DND-41 (cell line): Measurements from ENCODE around the gene CCDC78.

ENCODE experiments used
- ATAC-seq: fragments of 200-7000 bp; cut with Tn5 transposase; 3 replicates; pipeline ENCODE4 v1.9.1; 2021; ENCODE audit warnings: low read depth; ENCODE audit not compliant: insufficient read depth
- DNase-seq: peaks from one replicate; pipeline ENCODE4 v3.0.0-alpha.2; 2020
- H2AFZ ChIP-seq: 2 replicates; pipeline ENCODE4 v1.6.0; 2012; ENCODE audit warnings: low read depth, low read length
- H3K27ac ChIP-seq: 2 replicates; pipeline ENCODE4 v1.5.1; 2012; ENCODE audit warnings: low read length, inconsistent platforms
- H3K27me3 ChIP-seq: fragments of 200-600 bp; sonication (generic); 2 replicates; pipeline ENCODE4 v1.6.0; 2012; ENCODE audit warnings: low read length, mild to moderate bottlenecking, inconsistent platforms; ENCODE audit not compliant: insufficient read depth, poor library complexity
- H3K36me3 ChIP-seq: 2 replicates; pipeline ENCODE4 v1.5.1; 2012; ENCODE audit warnings: low read length, inconsistent platforms; ENCODE audit not compliant: insufficient read depth
- H3K4me1 ChIP-seq: 2 replicates; pipeline ENCODE4 v1.5.1; 2012; ENCODE audit warnings: mild to moderate bottlenecking, low read length; ENCODE audit not compliant: insufficient read depth
- H3K4me2 ChIP-seq: 2 replicates; pipeline ENCODE4 v1.6.0; 2012; ENCODE audit warnings: mild to moderate bottlenecking, moderate library complexity, low read length, inconsistent platforms; ENCODE audit not compliant: insufficient read depth
- H3K4me3 ChIP-seq, 2 experiments: fragments of 200-600 bp in 1 of 2; shearing (Covaris generic) in 1 of 2; 2 replicates each; pipeline ENCODE4 v1.5.1; 2012 to 2016; ENCODE audit warnings: inconsistent platforms in 2 of 2, low read length in 2 of 2, mild to moderate bottlenecking in 2 of 2, low read depth in 1 of 2, moderate library complexity in 1 of 2
- H3K79me2 ChIP-seq: 2 replicates; pipeline ENCODE4 v1.6.0; 2012; ENCODE audit warnings: low read length, inconsistent platforms; ENCODE audit not compliant: insufficient read depth
- H3K9ac ChIP-seq: 2 replicates; pipeline ENCODE4 v1.6.0; 2012; ENCODE audit warnings: low read depth, mild to moderate bottlenecking, inconsistent platforms, low read length, moderate library complexity
- H3K9me3 ChIP-seq: 2 replicates; pipeline ENCODE4 v1.5.1; 2012; ENCODE audit warnings: low read length, moderate library complexity, mild to moderate bottlenecking, inconsistent platforms; ENCODE audit not compliant: insufficient read depth, severe bottlenecking
- H4K20me1 ChIP-seq: 2 replicates; pipeline ENCODE4 v1.6.0; 2012; ENCODE audit warnings: low read length; ENCODE audit not compliant: insufficient read depth
- CTCF ChIP-seq: IDR thresholded peaks from 2 replicates; pipeline ENCODE4 v1.5.1; 2012; ENCODE audit warnings: borderline replicate concordance, low read length, moderate library complexity, mild to moderate bottlenecking; ENCODE audit not compliant: poor library complexity, severe bottlenecking; ENCODE audit errors: extremely low read depth
- EZH2 ChIP-seq: IDR thresholded peaks from 3 replicates; pipeline ENCODE4 v1.6.1; 2012; ENCODE audit warnings: borderline replicate concordance, low read depth, mild to moderate bottlenecking, moderate library complexity, low read length, inconsistent platforms; ENCODE audit not compliant: severe bottlenecking

The CCDC78 gene

GRCh38 chr16:700684-701584, 25.3 kb downstream of the CCDC78 start:
- Histone ChIP-seq H3K4me3 (no peak overlapping the region), H3K36me3 (no peaks in the 10 kb centered on the region), H4K20me1 (peaks cover 5% of the 10 kb centered on the region), H2AFZ (no peak overlapping the region), H3K9ac (no peak overlapping the region), H3K27me3 (no peaks in the 10 kb centered on the region), H3K4me2 (no peak overlapping the region), H3K9me3 (no peaks in the 10 kb centered on the region), H3K27ac (no peak overlapping the region), H3K4me1 (no peaks in the 10 kb centered on the region), H3K79me2 (no peaks in the 10 kb centered on the region)
- TF ChIP-seq EZH2 (no peak), CTCF (no peak)
- DNase-seq = peak; percentile 53
- ATAC-seq = peak; percentile 91

- ATAC-seq = no peak
- Histone ChIP-seq H3K4me1 (no peaks in the 10 kb centered on the region), H3K36me3 (no peaks in the 10 kb centered on the region), H4K20me1 (peaks cover 5% of the 10 kb centered on the region), H3K79me2 (no peaks in the 10 kb centered on the region), H3K27me3 (no peaks in the 10 kb centered on the region), H3K4me2 (no peak overlapping the region), H3K9ac (no peak overlapping the region), H2AFZ (no peak overlapping the region), H3K27ac (no peak overlapping the region), H3K4me3 (no peak overlapping the region), H3K9me3 (no peaks in the 10 kb centered on the region)
- no peak for DNase-seq
- TF ChIP-seq CTCF (no peak), EZH2 (no peak)
Measured at GRCh38 chr16:698911-699671, 27.2 kb downstream of the CCDC78 start.

- no peak for ATAC-seq
Measured at GRCh38 chr16:695355-696089, 30.7 kb downstream of the CCDC78 start.

More at GRCh38 chr16:695355-696089, 30.7 kb downstream of the CCDC78 start:
- Histone ChIP-seq H3K79me2 (no peaks in the 10 kb centered on the region), H3K36me3 (no peaks in the 10 kb centered on the region), H3K9me3 (no peaks in the 10 kb centered on the region), H3K27me3 (no peaks in the 10 kb centered on the region), H3K27ac (no peak overlapping the region), H3K4me3 (no peak overlapping the region), H2AFZ (no peak overlapping the region), H3K4me2 (no peak overlapping the region), H3K9ac (no peak overlapping the region), H4K20me1 (peaks cover 5% of the 10 kb centered on the region; the same call in 1 of the 2 replicates), H3K4me1 (peaks cover 5% of the 10 kb centered on the region; the same call in 1 of the 2 replicates)
- TF ChIP-seq CTCF = no peak
- TF ChIP-seq EZH2 = no peak
- DNase-seq = no peak
